Measurements from ENCODE around the gene VKORC1.

The VKORC1 gene

GRCh38 chr16:31090540-31090939 lies 4.1 kb downstream of the VKORC1 start:
- Histone ChIP-seq H3K9ac (ENCODE audit: low read length) (no peak overlapping the region), H3K9me3 (ENCODE audit: control insufficient read depth, low read length) (no peaks in the 10 kb centered on the region), H3K36me3 (ENCODE audit: control insufficient read depth, insufficient read depth, low read length) (no peaks in the 10 kb centered on the region), H3K27me3 (ENCODE audit: control insufficient read depth, insufficient read depth, low read length) (no peaks in the 10 kb centered on the region), H3K4me1 (ENCODE audit: control insufficient read depth, insufficient read depth, low read length) (peaks cover 22% of the 10 kb centered on the region), H3K4me3 (ENCODE audit: low read length) (no peak overlapping the region)

GRCh38 chr16:31089199-31089598 lies 5.4 kb downstream of the VKORC1 start:
- Histone ChIP-seq H3K36me3 (ENCODE audit: control insufficient read depth, insufficient read depth, low read length) (no peaks in the 10 kb centered on the region), H3K9ac (ENCODE audit: low read length) (no peak overlapping the region)

DNA sequence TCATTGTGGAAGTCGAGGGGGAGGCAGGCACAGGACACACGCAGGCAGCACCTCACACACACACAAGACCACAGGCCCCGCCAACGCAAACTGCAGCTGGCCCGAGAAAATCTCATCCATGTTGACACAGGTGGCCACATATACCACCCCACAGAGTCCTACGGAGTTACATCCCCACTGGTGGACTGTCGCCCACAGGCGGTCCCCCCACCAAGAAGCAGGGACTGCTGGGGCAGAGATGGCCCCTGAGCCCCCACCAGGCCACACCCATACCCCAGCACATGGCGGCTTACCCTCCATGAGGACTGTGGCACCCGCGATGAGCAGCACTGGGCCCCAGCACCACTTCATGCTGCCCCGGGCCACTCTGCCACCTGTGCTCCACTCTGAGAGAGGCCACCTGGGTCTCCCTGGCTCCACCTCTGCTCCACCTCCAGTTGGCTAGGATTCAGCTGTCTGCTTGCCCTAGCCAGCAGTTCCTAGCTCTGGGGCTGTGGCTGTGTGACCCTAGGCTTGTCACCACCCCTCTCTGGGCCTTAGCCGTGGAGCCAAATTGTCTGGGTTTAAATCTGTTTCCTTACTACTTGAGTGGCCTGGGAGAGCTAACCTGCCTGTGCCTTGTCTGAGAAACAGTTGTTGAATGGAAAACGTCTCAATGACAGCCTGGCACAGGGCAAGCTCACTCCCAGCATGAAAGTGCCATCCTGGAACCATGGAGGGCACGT lies 6.0 kb downstream of the VKORC1 start, which contains the start of gene PRSS53:
Gene PRSS53 (minus strand): TSS at position 485 of the 725 bp plus-strand sequence. CDS start 134 bp downstream, at position 351.
- no peaks in the 10 kb centered on the region for H3K9me3 ChIP-seq (ENCODE audit: control insufficient read depth, low read length)
- no peak within 1 kb of the TSS for H3K9ac ChIP-seq (ENCODE audit: low read length)
- peaks cover 16% of the 10 kb centered on the region for H3K4me1 ChIP-seq (ENCODE audit: control insufficient read depth, insufficient read depth, low read length)
- H3K4me3 ChIP-seq (ENCODE audit: low read length), result no peak within 1 kb of the TSS
- no peaks in the 10 kb centered on the region for H3K27me3 ChIP-seq (ENCODE audit: control insufficient read depth, insufficient read depth, low read length)
- H3K36me3 ChIP-seq (ENCODE audit: control insufficient read depth, insufficient read depth, low read length), result no peaks in the 10 kb centered on the region

More at GRCh38 chr16:31089199-31089598, 5.4 kb downstream of the VKORC1 start:
- no peaks in the 10 kb centered on the region for H3K9me3 ChIP-seq (ENCODE audit: control insufficient read depth, low read length)
- H3K27me3 ChIP-seq (ENCODE audit: control insufficient read depth, insufficient read depth, low read length), result no peaks in the 10 kb centered on the region
- peaks cover 16% of the 10 kb centered on the region for H3K4me1 ChIP-seq (ENCODE audit: control insufficient read depth, insufficient read depth, low read length)
- no peak overlapping the region for H3K4me3 ChIP-seq (ENCODE audit: low read length)

GRCh38 chr16:31087971-31088370 lies 6.6 kb downstream of the VKORC1 start:
- Histone ChIP-seq H3K36me3 (ENCODE audit: control insufficient read depth, insufficient read depth, low read length) (no peaks in the 10 kb centered on the region), H3K4me3 (ENCODE audit: low read length) (no peak overlapping the region), H3K9me3 (ENCODE audit: control insufficient read depth, low read length) (no peaks in the 10 kb centered on the region), H3K4me1 (ENCODE audit: control insufficient read depth, insufficient read depth, low read length) (peaks cover 12% of the 10 kb centered on the region), H3K9ac (ENCODE audit: low read length) (no peak overlapping the region), H3K27me3 (ENCODE audit: control insufficient read depth, insufficient read depth, low read length) (no peaks in the 10 kb centered on the region)

DNA sequence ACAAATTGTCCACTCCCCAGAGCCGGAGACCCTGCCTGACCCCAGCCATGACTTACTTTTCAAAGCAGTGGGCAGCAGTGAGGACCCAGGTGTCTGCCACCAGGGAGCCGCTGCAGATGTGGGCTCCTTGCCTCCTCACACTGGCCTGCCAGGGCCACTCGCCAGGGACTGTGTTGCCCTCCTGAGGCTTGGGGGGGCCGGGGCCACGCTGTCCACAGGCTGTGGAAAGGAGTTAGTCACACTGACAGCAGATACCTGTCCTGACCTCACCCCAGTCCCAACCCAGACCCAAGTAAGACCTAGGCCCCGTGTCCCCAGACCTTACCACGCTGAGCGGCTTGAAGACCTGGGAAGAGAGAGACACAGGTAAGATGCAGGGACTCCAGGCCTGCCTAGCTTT lies 7.1 kb downstream of the VKORC1 start:
- Histone ChIP-seq H3K9me3 (ENCODE audit: control insufficient read depth, low read length) (no peaks in the 10 kb centered on the region), H3K4me3 (ENCODE audit: low read length) (no peak overlapping the region), H3K4me1 (ENCODE audit: control insufficient read depth, insufficient read depth, low read length) (peaks cover 12% of the 10 kb centered on the region), H3K27me3 (ENCODE audit: control insufficient read depth, insufficient read depth, low read length) (no peaks in the 10 kb centered on the region), H3K9ac (ENCODE audit: low read length) (no peak overlapping the region), H3K36me3 (ENCODE audit: control insufficient read depth, insufficient read depth, low read length) (no peaks in the 10 kb centered on the region)

GRCh38 chr16:31086629-31086906 lies 8.0 kb downstream of the VKORC1 start:
- Histone ChIP-seq H3K27me3 (ENCODE audit: control insufficient read depth, insufficient read depth, low read length) (no peaks in the 10 kb centered on the region), H3K9me3 (ENCODE audit: control insufficient read depth, low read length) (no peaks in the 10 kb centered on the region), H3K36me3 (ENCODE audit: control insufficient read depth, insufficient read depth, low read length) (no peaks in the 10 kb centered on the region), H3K4me1 (ENCODE audit: control insufficient read depth, insufficient read depth, low read length) (peaks cover 16% of the 10 kb centered on the region), H3K4me3 (ENCODE audit: low read length) (no peak overlapping the region), H3K9ac (ENCODE audit: low read length) (no peak overlapping the region)

DNA sequence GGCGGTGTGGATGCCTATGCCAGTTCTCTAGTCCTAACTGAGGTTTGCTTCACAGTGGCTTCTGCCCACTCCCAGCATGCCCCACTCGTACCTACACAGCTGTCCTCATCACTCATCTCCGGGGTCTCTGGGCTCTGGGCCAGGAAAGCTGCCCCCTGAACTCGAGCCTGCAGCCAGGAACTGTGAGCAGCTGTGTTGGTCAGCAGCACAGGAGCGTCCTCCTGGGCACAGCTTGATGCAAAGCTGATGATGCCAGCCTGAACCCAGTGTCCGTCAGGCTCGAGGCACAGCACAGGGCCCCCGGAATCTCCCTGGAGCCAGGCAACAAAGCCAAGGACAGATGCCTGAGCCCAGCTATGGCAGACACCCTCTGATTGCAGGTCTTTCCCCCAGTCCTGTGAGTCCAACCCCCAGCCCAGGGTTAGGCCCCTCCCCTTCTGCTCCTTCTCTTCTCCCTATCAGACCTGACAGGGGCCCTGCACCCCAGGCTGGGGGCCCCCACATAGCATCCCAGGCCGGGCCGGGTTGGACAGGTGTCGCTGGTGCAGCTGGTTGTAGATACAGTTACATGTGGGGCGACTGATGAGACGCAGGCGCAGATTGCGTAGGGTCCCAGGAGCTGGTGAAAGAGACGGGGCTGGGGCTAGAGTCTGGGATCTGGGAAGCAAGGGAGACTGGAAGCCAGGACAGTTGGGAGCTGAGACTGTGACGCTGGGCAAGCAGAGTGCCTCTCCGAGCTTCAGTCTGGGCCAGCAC lies 8.5 kb downstream of the VKORC1 start:
- Histone ChIP-seq H3K9ac (ENCODE audit: low read length) (no peak overlapping the region), H3K4me3 (ENCODE audit: low read length) (no peak overlapping the region), H3K4me1 (ENCODE audit: control insufficient read depth, insufficient read depth, low read length) (peaks cover 16% of the 10 kb centered on the region), H3K36me3 (ENCODE audit: control insufficient read depth, insufficient read depth, low read length) (no peaks in the 10 kb centered on the region), H3K9me3 (ENCODE audit: control insufficient read depth, low read length) (no peaks in the 10 kb centered on the region), H3K27me3 (ENCODE audit: control insufficient read depth, insufficient read depth, low read length) (no peaks in the 10 kb centered on the region)

GRCh38 chr16:31085411-31085810 lies 9.2 kb downstream of the VKORC1 start:
- H3K4me1 ChIP-seq (ENCODE audit: control insufficient read depth, insufficient read depth, low read length), result peaks cover 16% of the 10 kb centered on the region
- H3K36me3 ChIP-seq (ENCODE audit: control insufficient read depth, insufficient read depth, low read length), result peaks cover 5% of the 10 kb centered on the region
- H3K9ac ChIP-seq (ENCODE audit: low read length), result no peak overlapping the region
- no peaks in the 10 kb centered on the region for H3K27me3 ChIP-seq (ENCODE audit: control insufficient read depth, insufficient read depth, low read length)
- H3K9me3 ChIP-seq (ENCODE audit: control insufficient read depth, low read length), result no peaks in the 10 kb centered on the region
- no peak overlapping the region for H3K4me3 ChIP-seq (ENCODE audit: low read length)

DNA sequence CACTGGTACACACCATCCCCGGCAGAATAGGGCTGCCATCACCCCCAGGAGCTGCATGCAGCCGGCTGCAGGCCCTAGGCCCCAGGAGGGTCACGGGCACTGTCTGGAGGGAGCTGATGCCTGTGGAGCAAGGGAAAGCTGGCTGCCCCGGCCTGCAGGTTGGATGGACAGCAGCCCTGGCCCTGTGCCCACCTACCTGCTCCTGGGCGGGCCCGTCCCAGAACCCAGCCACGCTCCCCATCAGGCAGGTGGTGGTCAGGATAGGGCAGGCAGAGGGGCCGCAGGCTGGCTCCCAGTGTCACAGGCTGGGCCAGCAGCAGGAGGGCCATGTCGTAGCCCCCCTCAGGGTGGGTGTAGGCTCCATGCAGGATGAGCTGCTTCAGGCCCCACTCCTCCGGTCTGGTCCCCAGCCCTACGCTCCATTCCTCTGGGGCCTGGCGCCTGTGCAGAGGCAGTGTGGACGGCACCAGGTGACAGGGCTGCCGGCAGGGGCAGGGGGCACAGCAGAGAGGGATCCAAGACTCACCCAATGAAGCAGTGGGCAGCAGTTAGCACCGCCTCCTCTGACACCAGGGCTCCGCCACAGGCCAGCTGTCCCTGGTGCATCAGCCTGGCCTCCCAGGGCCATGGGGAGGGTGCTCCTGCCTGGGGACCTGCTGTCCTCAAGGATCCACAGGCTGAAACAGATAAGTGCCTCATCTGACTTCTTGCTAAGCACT lies 9.9 kb downstream of the VKORC1 start:
- Histone ChIP-seq H3K4me3 (ENCODE audit: low read length) (no peak overlapping the region), H3K36me3 (ENCODE audit: control insufficient read depth, insufficient read depth, low read length) (peaks cover 10% of the 10 kb centered on the region), H3K4me1 (ENCODE audit: control insufficient read depth, insufficient read depth, low read length) (peaks cover 16% of the 10 kb centered on the region), H3K9me3 (ENCODE audit: control insufficient read depth, low read length) (no peaks in the 10 kb centered on the region), H3K27me3 (ENCODE audit: control insufficient read depth, insufficient read depth, low read length) (no peaks in the 10 kb centered on the region), H3K9ac (ENCODE audit: low read length) (no peak overlapping the region)

- Histone ChIP-seq H3K4me3 (ENCODE audit: low read length) (no peak overlapping the region), H3K9ac (ENCODE audit: low read length) (no peak overlapping the region), H3K9me3 (ENCODE audit: control insufficient read depth, low read length) (no peaks in the 10 kb centered on the region), H3K4me1 (ENCODE audit: control insufficient read depth, insufficient read depth, low read length) (peaks cover 16% of the 10 kb centered on the region), H3K27me3 (ENCODE audit: control insufficient read depth, insufficient read depth, low read length) (no peaks in the 10 kb centered on the region), H3K36me3 (ENCODE audit: control insufficient read depth, insufficient read depth, low read length) (peaks cover 10% of the 10 kb centered on the region)
Measured at GRCh38 chr16:31083981-31084380, 10.6 kb downstream of the VKORC1 start.

- Histone ChIP-seq H3K36me3 (ENCODE audit: control insufficient read depth, insufficient read depth, low read length) (peaks cover 10% of the 10 kb centered on the region), H3K4me3 (ENCODE audit: low read length) (no peak overlapping the region), H3K27me3 (ENCODE audit: control insufficient read depth, insufficient read depth, low read length) (no peaks in the 10 kb centered on the region), H3K4me1 (ENCODE audit: control insufficient read depth, insufficient read depth, low read length) (peaks cover 13% of the 10 kb centered on the region), H3K9ac (ENCODE audit: low read length) (no peak overlapping the region), H3K9me3 (ENCODE audit: control insufficient read depth, low read length) (no peaks in the 10 kb centered on the region)
Measured at GRCh38 chr16:31083556-31083955, 11.0 kb downstream of the VKORC1 start.

- H3K36me3 ChIP-seq (ENCODE audit: control insufficient read depth, insufficient read depth, low read length), result peaks cover 10% of the 10 kb centered on the region
- peaks cover 8% of the 10 kb centered on the region for H3K4me1 ChIP-seq (ENCODE audit: control insufficient read depth, insufficient read depth, low read length)
- H3K4me3 ChIP-seq (ENCODE audit: low read length), result no peak overlapping the region
Measured at GRCh38 chr16:31083081-31083480, 11.5 kb downstream of the VKORC1 start.

More at GRCh38 chr16:31083081-31083480, 11.5 kb downstream of the VKORC1 start:
- Histone ChIP-seq H3K27me3 (ENCODE audit: control insufficient read depth, insufficient read depth, low read length) (no peaks in the 10 kb centered on the region), H3K9ac (ENCODE audit: low read length) (no peak overlapping the region), H3K9me3 (ENCODE audit: control insufficient read depth, low read length) (no peaks in the 10 kb centered on the region)

Data from mucosa of stomach (tissue), 1 donor.